DMS79 (cell line): ENCODE measurements around the gene PHKA1.
A peak's percentile ranks its signal among the peaks of the same experiment; 100 is the strongest.
"Not testable (repeated sequence)": the region's sequence is repeated elsewhere in the genome, so short reads cannot be mapped to it uniquely, and the experiment has no call there.

Source experiments
- DNase-seq: peaks from one replicate; lab custom pipeline; 2025; lab: John Stamatoyannopoulos, UW

Gene PHKA1

GRCh38 chrX:72666451-72666850 lies 47.7 kb downstream of the PHKA1 start:
- DNase-seq, result no peak

GRCh38 chrX:72663737-72664136 lies 50.4 kb downstream of the PHKA1 start:
- DNase-seq, result no peak

- no peak for DNase-seq
Observed at GRCh38 chrX:72662020-72662747, 51.9 kb downstream of the PHKA1 start.

- DNase-seq, result no peak
Observed at GRCh38 chrX:72659723-72660122, 54.4 kb downstream of the PHKA1 start.

GRCh38 chrX:72652082-72652481 lies 62.0 kb downstream of the PHKA1 start:
- no peak for DNase-seq

- DNase-seq, result peak; percentile 15
Observed at GRCh38 chrX:72644946-72645345, 69.2 kb downstream of the PHKA1 start.

- no peak for DNase-seq
Observed at GRCh38 chrX:72641611-72642010, 72.5 kb downstream of the PHKA1 start.

- no peak for DNase-seq
Observed at GRCh38 chrX:72635930-72636329, 78.2 kb downstream of the PHKA1 start.

GRCh38 chrX:72634331-72634730 lies 79.8 kb downstream of the PHKA1 start:
- DNase-seq, result no peak

GRCh38 chrX:72630185-72630584 lies 83.9 kb downstream of the PHKA1 start:
- no peak for DNase-seq

GRCh38 chrX:72624194-72624593 lies 89.9 kb downstream of the PHKA1 start:
- DNase-seq, result no peak

- no peak for DNase-seq
Observed at GRCh38 chrX:72621625-72622485, 92.3 kb downstream of the PHKA1 start.

GRCh38 chrX:72621163-72621562 lies 92.9 kb downstream of the PHKA1 start:
- DNase-seq, result no peak

GRCh38 chrX:72620550-72621145 lies 93.5 kb downstream of the PHKA1 start:
- DNase-seq, result no peak

GRCh38 chrX:72609313-72609712 lies 104.8 kb downstream of the PHKA1 start:
- DNase-seq, result no peak

- no peak for DNase-seq
Observed at GRCh38 chrX:72604705-72605104, 109.4 kb downstream of the PHKA1 start.

GRCh38 chrX:72604112-72604511 lies 110.0 kb downstream of the PHKA1 start:
- DNase-seq, result no peak

GRCh38 chrX:72591038-72591437 lies 123.1 kb downstream of the PHKA1 start:
- DNase-seq, result not testable (repeated sequence)

GRCh38 chrX:72584163-72584562 lies 129.9 kb downstream of the PHKA1 start:
- no peak for DNase-seq

GRCh38 chrX:72576141-72576894 lies 137.8 kb downstream of the PHKA1 start:
- DNase-seq, result no peak

GRCh38 chrX:72573158-72573511 lies 141.0 kb downstream of the PHKA1 start:
- DNase-seq, result no peak
